PFSK-1 (cell line): ENCODE data around the gene PLA2G4B.

ENCODE experiments used
- FOXP2 ChIP-seq: optimal IDR thresholded peaks from 2 replicates; pipeline ENCODE3; 2011; ENCODE audit warnings: borderline replicate concordance, control low read depth, inconsistent platforms; ENCODE audit not compliant: insufficient read depth; ENCODE audit errors: extremely low read length, extremely low read depth
- POLR2AphosphoS5 ChIP-seq: IDR thresholded peaks from 2 replicates; pipeline ENCODE4 v1.6.1; 2012; ENCODE audit warnings: low read depth, mild to moderate bottlenecking, control low read depth, low read length, moderate library complexity
- SIN3A ChIP-seq: IDR thresholded peaks from 2 replicates; pipeline ENCODE4 v1.6.1; 2012; ENCODE audit warnings: mild to moderate bottlenecking, low read length, moderate library complexity, borderline replicate concordance; ENCODE audit not compliant: insufficient read depth
- TAF1 ChIP-seq: IDR thresholded peaks from 2 replicates; pipeline ENCODE4 v1.6.1; 2012; ENCODE audit warnings: low read length, control low read depth, borderline replicate concordance; ENCODE audit not compliant: insufficient read depth
- TF ChIP-seq, protein P1 (sequence below), 2 experiments: IDR thresholded peaks; 2 replicates each; pipeline versions ENCODE4 v1.6.1 to v1.8.0; 2011 to 2012; ENCODE audit warnings: low read depth in 2 of 2, low read length in 2 of 2, control low read depth in 1 of 2, inconsistent platforms in 1 of 2, mild to moderate bottlenecking in 1 of 2, moderate library complexity in 1 of 2; ENCODE audit not compliant: insufficient read depth in 1 of 2

Gene PLA2G4B

DNA sequence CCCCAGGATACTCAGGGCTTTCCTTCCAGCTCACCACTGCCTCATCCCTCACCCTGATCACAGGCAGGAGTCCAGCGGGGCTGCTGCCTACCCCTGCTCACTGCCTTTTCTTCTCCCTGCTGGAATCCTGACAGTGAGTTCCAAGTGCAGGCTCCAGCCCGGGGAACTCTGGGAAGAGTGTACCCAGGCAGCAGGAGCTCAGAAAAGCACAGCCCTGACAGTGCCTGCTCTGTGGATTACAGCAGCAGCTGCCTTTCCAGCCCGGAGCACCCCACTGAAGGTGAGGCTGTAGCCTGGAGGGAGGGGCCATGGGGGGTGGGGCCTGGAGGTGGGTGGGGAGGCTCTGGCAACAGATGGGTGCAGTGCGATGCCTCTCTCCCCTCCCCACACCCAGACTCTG lies 16.8 kb upstream of the PLA2G4B start:
- TF ChIP-seq FOXP2 (no peak), TAF1 (no peak), POLR2AphosphoS5 (no peak), SIN3A (no peak)
- TF ChIP-seq, protein P1, sequence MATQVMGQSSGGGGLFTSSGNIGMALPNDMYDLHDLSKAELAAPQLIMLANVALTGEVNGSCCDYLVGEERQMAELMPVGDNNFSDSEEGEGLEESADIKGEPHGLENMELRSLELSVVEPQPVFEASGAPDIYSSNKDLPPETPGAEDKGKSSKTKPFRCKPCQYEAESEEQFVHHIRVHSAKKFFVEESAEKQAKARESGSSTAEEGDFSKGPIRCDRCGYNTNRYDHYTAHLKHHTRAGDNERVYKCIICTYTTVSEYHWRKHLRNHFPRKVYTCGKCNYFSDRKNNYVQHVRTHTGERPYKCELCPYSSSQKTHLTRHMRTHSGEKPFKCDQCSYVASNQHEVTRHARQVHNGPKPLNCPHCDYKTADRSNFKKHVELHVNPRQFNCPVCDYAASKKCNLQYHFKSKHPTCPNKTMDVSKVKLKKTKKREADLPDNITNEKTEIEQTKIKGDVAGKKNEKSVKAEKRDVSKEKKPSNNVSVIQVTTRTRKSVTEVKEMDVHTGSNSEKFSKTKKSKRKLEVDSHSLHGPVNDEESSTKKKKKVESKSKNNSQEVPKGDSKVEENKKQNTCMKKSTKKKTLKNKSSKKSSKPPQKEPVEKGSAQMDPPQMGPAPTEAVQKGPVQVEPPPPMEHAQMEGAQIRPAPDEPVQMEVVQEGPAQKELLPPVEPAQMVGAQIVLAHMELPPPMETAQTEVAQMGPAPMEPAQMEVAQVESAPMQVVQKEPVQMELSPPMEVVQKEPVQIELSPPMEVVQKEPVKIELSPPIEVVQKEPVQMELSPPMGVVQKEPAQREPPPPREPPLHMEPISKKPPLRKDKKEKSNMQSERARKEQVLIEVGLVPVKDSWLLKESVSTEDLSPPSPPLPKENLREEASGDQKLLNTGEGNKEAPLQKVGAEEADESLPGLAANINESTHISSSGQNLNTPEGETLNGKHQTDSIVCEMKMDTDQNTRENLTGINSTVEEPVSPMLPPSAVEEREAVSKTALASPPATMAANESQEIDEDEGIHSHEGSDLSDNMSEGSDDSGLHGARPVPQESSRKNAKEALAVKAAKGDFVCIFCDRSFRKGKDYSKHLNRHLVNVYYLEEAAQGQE (IDR thresholded peaks at IDR 0.05; ENCODE audit: insufficient read depth in 1 of 2, low read depth in 2 of 2, low read length in 2 of 2) = no peak

DNA sequence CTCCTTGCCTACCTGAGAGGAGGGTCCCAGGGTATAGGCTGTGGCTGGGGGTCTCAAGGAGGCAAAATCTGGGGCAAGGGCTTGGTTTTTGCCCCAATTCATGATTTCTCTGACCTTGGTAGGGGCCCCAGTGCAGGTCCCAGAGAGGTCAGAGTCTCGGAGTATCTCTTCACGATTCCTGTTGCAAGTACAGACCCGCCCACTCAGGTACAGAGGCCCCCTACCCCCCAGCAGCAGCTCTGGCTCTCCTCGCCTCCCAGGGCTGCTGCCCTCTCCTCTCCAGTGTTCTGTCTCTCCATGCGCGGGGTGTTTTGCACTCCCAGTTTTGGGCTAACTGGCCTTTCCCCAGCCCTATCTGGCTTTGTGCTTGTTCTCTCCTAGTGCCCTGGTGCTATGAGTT lies 16.2 kb upstream of the PLA2G4B start:
- TF ChIP-seq POLR2AphosphoS5 (no peak), SIN3A (no peak), FOXP2 (no peak), TAF1 (no peak)
- TF ChIP-seq, protein P1 (IDR thresholded peaks at IDR 0.05; ENCODE audit: insufficient read depth in 1 of 2, low read depth in 2 of 2, low read length in 2 of 2) = no peak

DNA sequence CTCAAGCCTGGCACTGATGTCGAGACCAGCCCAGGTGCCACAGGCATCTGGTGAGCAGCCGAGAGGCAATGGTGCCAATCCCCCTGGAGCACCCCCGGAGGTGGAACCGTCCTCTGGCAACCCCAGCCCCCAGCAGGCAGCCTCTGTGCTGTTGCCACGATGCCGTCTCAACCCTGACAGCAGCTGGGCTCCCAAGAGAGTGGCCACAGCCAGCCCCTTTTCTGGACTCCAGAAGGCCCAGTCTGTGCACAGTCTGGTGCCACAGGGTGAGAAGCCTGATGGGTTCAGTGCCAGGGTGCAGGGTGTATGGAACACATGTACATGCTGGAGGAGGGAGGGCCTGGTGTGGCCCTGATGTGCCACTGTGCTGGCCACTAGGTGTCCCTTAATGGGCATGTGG lies 15.7 kb upstream of the PLA2G4B start:
- TF ChIP-seq FOXP2 (no peak), TAF1 (no peak), SIN3A (no peak), POLR2AphosphoS5 (no peak)
- TF ChIP-seq, protein P1 (IDR thresholded peaks at IDR 0.05; ENCODE audit: insufficient read depth in 1 of 2, low read depth in 2 of 2, low read length in 2 of 2) = no peak

DNA sequence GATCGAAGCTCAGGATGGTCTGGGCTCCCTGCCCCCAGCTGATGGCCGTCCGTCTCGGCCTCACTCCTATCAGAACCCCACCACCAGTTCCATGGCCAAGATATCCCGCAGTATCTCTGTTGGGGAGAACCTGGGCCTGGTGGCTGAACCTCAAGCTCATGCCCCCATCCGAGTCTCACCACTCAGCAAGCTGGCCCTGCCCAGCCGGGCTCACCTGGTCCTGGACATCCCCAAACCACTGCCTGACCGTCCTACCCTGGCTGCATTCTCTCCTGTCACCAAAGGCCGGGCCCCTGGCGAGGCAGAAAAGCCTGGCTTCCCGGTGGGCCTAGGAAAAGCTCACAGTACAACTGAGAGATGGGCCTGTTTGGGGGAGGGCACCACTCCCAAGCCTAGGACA lies 15.1 kb upstream of the PLA2G4B start:
- TF ChIP-seq, protein P1 (IDR thresholded peaks at IDR 0.05; ENCODE audit: insufficient read depth in 1 of 2, low read depth in 2 of 2, low read length in 2 of 2) = no peak
- no peak for TF ChIP-seq SIN3A
- no peak for TF ChIP-seq POLR2AphosphoS5
- no peak for TF ChIP-seq TAF1
- no peak for TF ChIP-seq FOXP2

DNA sequence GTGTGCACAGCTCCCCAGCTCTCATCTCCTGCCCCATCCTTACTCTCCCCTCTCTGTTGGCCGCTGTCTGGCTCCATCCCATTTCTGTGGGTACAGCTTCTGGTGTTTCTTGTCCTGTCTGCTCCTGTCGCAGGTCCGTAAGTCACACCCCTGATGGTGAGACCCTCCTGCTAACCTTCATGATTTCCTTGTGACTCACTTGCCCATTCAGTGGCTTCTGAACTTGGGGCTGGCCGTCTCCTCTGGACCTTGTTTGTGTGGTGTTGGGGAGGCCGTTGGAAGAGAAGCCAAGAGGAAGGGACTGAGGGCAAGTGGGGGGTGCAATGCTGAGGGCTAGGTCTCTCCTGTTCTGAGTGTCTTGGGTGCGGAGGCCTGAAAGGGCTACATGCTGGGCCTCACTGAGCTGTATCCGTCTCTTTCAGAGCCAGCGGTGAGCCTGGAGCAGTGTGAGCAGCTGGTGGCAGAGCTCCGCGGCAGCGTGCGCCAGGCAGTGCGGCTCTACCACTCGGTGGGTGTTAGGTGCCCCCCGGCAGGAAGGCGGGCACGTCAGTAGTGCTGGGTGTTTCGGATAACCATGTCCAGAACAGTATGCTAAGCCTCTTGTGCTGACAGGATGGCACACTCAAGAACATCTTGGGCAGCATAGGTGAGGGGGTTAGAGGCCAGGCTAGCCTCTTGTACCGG lies 14.4 kb upstream of the PLA2G4B start:
- TF ChIP-seq TAF1 (no peak), SIN3A (no peak)
